ENCODE measurements around the gene SLC26A2.
"Not testable (repeated sequence)": the region's sequence is repeated elsewhere in the genome, so short reads cannot be mapped to it uniquely, and the experiment has no call there.

The SLC26A2 gene

GRCh38 chr5:150006318-150006717 lies 45.8 kb downstream of the SLC26A2 start:
- DNase-seq, result no peak

- DNase-seq, result no peak
Measured at GRCh38 chr5:150007050-150007449, 46.5 kb downstream of the SLC26A2 start.

- no peak for DNase-seq
Measured at GRCh38 chr5:150009671-150010387, 49.3 kb downstream of the SLC26A2 start.

GRCh38 chr5:150013931-150014330 lies 53.4 kb downstream of the SLC26A2 start:
- DNase-seq, result no peak

DNA sequence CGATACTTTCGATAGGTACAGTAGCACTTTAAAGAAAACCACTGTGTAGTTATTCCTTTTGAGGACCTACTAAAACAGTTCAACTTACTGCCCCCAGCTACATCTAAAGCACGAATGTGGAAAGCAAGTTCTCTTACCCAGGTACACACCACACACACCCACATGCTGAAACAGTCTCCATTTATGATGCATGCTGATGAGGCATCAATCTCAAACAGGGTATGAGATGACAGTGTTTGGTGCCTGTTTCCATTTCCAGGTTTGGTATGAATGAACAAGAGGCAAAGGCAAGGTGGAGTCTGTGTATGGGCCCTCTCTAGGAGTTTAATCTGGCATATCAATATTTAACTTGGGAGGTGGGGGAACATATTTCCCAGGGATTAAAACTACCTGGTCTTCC lies 53.9 kb downstream of the SLC26A2 start:
- no peak for DNase-seq

DNA sequence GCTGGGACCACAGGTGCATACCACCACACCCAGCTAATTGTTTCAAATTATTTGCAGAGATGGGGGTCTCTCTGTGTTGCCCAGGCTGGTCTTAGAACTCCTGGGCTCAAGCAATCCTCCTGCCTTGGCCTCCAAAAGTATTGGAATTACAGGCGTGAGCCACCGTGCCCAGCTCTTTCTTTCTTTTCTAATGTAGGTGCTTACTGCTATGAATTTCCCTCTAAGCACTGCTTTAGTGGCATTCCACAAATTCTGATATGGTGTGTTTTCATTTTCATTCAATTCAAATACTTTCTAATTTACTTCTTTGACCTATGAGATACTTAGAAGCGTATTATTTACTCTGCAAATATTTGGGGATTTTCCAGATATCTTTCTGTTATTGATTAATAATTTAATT lies 54.9 kb downstream of the SLC26A2 start:
- DNase-seq, result no peak

GRCh38 chr5:150016537-150016936 lies 56.0 kb downstream of the SLC26A2 start:
- DNase-seq, result no peak

DNA sequence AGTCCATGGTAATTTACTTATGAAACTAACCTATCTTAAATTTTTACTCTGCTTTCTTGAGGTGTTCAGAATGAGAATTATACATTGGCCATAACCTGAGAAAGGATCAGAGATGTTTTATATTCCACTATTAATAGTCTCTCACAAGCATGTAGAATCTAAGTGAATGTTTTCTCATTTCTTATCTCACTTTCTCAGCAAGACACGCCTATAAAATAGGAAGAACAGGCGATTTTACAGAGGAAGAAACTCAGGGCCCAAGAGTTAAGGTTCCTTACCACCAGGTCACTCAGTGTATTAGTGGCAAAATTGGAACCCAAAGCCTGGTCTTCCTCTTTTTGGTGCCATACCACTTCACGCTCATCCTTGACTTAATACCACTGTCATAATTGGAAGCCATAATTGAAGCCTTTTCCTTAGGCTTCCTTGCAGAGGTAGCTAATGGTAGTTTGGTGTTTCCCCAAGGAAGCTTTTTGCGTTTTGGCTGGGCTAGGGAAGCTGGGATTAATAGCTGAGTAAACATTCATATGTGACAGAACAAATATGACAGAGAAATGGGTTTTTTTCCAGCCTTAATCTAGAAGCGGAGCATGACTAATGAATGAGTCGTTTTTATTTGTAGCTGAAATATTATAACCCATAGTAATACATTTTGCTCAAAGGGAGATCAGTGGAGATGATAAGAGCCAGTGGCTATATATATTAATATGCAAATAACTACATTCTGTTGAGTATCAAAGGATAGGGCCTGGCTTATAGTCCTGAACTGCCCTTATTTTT lies 56.9 kb downstream of the SLC26A2 start:
- DNase-seq, result no peak

DNA sequence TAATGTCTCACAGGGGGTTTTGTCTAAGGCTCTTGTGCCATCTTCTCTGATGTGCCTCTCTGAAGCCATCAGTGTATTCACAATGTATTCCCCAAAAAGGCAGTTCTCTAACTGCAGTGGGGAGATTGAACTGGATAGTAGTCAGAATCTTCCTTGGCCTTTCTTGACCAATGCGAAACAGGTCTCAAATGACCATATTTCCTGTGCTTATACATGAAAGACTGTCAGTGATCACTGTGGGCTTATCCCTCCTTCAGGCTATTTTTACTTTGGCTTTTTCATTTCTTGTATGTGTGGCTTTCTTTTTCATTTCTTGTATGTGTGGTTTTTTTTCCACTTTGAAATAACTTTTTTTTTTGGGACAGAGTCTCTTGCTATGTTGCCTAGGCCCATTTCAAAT lies 59.7 kb downstream of the SLC26A2 start:
- DNase-seq, result no peak

DNA sequence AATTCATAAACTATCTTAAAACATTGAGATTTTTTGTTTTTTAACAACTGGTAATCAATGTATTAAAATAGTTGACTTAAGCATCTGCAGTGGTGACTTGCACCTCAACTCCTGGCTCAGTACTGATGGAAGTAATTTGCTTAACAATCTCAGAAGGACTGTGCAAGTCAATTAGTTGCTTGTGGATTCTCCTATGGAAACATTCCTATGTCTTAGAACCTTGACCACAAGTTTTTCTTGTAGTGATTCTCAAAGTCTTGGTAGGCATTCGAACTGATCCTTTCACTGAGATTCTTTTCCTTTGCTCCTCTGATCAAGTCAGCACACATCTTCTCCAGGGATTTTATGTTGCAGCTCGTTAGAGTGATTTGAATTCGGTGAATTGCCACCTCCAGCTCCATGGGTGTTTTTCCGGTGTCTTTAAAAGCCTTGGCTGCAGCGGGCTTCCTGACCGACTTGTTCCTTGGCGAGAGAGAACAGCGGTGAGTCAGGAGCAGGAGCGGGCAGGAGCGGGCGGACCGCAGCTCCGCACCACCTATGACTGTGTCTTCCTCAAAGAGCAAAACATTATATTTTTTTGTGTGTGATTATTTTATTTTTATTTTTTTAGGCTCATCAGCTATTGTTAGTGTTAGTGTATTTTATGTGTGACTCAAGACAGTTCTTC lies 61.1 kb downstream of the SLC26A2 start:
- no peak for DNase-seq

DNA sequence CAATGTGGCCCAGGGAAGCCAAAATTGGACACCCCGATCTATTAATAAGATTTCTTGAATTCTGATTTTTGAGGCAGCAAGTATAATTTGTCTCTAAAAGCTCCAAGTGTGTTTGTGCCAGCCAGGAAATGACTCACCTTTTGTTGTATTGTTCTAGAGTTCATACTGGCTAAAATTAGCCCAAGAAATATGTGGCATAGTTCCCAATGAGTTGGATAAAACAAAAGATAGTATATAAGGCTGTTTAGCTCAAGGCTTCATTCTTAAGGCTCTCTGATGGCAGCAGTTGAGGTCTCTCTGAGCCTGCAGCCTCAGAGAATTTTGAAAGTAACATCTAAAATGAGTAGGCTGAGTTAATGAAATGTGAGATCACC lies 61.6 kb downstream of the SLC26A2 start:
- DNase-seq, result peak; percentile 78

- DNase-seq, result no peak
Measured at GRCh38 chr5:150022681-150023080, 62.1 kb downstream of the SLC26A2 start.

DNA sequence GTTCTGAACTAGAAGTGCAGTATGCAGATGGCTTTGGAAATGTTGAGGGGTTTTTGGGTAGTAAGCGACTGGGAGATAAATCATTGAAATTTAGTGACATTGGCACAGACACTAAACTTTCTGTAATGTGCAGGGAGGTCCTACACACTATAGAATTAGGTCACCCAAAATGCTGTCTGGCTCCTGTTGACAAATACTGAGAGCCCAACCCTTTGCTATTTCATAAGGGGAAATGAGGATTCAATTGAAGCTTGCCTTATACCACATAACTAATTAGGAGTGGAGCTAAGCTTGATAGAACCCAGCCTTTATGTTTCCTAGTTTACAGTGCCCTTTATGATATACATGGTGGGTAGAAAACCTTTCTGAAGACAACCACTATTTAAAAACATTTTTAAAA lies 62.6 kb downstream of the SLC26A2 start:
- no peak for DNase-seq

DNA sequence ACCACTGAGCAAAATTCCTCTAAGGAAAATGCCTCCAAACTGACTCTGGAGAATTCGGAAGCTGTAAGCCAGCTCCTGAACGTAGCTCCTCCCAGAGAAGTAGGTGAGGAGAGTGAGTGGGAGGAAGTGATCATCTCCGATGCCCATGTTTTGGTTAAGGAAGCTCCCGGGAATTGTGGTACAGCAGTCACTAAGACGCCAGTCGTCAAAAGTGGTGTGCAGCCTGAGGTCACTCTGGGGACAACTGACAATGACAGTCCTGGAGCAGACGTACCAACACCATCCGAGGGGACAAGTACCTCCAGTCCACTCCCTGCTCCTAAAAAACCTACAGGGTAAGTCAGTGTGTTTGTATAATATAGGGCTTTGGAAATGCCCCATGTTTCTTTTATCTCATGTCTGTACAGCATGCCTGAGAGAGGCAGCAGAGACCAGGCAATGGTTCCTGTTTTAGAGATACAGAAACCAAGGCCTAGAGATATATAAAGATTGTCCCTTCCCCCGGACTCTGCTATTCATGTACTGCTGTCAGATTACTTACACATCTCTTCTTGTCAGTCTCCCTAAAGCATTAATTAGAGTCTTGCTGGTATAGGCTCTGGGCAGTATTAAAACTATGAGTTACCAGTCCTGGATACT lies 63.9 kb downstream of the SLC26A2 start:
- peak; percentile 19 for DNase-seq

DNA sequence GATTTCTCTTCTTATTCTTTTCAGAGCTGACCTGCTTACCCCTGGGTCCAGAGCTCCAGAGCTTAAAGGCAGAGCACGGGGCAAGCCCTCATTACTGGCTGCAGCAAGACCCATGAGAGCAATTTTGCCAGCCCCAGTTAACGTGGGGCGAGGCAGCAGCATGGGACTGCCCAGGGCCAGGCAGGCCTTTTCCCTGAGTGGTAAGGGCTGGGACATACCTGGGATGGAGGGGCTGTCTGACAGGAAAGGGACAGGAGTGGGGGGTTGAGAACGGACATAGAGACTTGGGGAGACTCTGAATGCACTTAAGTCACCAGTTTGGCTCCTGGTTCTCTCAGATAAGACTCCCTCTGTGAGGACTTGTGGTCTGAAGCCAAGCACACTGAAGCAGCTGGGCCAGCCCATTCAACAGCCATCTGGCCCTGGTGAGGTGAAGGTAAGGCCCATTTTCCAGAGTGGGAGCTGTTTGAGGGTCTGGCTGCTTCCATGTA lies 66.2 kb downstream of the SLC26A2 start:
- no peak for DNase-seq

- not testable (repeated sequence) for DNase-seq
Measured at GRCh38 chr5:150028047-150028446, 67.5 kb downstream of the SLC26A2 start.

DNA sequence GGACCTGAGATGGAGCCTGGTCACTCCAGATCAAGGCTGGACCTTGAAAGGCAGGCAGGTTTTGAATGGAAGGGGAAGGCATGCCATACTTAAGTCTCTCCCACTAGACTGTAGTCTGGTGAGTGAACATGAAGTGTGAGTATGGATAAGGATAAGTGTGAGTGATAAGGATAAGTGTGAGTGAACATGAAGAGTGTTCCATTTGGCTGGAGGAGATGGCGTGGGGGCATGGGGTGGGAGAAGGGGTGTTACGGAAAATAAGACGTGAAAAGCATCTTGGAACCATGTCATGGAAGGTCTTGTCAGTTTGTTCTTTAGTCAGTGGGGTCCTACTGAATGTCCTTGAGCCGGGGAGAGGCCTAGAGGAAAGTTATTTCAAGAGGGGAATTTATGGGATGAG lies 72.8 kb downstream of the SLC26A2 start:
- DNase-seq, result no peak

DNA sequence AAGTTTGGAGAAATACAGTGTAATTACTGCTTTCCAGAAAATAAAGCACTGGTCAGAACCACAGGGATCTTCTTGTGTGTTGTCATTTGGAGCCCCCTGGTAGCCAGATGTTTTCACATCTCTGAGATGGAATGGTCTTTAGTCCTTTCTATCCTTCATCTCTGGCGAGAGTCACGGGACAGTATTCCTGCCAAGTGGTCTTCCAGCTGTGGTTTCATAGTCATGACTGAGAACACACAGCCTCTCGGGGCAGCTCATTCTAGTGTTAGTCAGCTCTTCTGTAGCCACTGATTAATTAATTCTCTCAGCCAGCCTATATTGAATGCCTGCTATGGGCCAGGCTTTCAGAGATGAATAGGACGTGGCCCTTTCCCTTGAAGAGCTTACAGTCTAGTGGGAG lies 74.1 kb downstream of the SLC26A2 start:
- DNase-seq, result no peak

GRCh38 chr5:150035139-150035895 lies 74.8 kb downstream of the SLC26A2 start:
- DNase-seq, result no peak

- DNase-seq, result no peak
Measured at GRCh38 chr5:150036513-150036912, 76.0 kb downstream of the SLC26A2 start.
